Liver (tissue), 3 donors: ENCODE data around the gene SOX10.

ENCODE experiments used
- ATF3 ChIP-seq: IDR thresholded peaks from 2 replicates; pipeline ENCODE4 v1.6.1; 2016; ENCODE audit warnings: antibody characterized with exemption
- CTCF ChIP-seq: fragments of 150-350 bp; IDR thresholded peaks from 2 replicates; pipeline ENCODE4 v1.5.1; 2017; ENCODE audit warnings: improper control_type of control experiment, low read depth, low read length; ENCODE audit not compliant: missing input control
- JUND ChIP-seq, 2 donors: IDR thresholded peaks; 2 replicates each; pipeline ENCODE4 v1.6.1; 2016; ENCODE audit warnings: antibody characterized with exemption in 2 of 2
- MAX ChIP-seq: IDR thresholded peaks from 2 replicates; pipeline ENCODE4 v1.6.1; 2016; ENCODE audit warnings: antibody characterized with exemption
- NR2F2 ChIP-seq: IDR thresholded peaks from 2 replicates; pipeline ENCODE4 v1.6.1; 2016; ENCODE audit warnings: antibody characterized with exemption
- REST ChIP-seq: IDR thresholded peaks from 2 replicates; pipeline ENCODE4 v1.6.1; 2016; ENCODE audit warnings: antibody characterized with exemption, mild to moderate bottlenecking
- TAF1 ChIP-seq: conservative IDR thresholded peaks from 2 replicates; pipeline ENCODE4 v1.6.1; 2016; ENCODE audit warnings: antibody characterized with exemption, mild to moderate bottlenecking
- donor health status: healthy.
- donor health status: healthy.

GRCh38 chr22:37976547-37976946 is 7.8 kb downstream of the SOX10 start:
- TF ChIP-seq NR2F2 (no peak), ATF3 (no peak), CTCF (no peak), REST (no peak), TAF1 (no peak), JUND (IDR thresholded peaks at IDR 0.05) (no peak), MAX (no peak)
